ENCODE results near the gene CMKLR1. TPM values are rescaled to one million over a fixed set of nuclear protein-coding genes. Genes with fewer than 3 reads are reported as not detected.

CMKLR1 gene
- total RNA-seq, 5 donors from 2014 or later (not counting 1 experiment from before 2014, with no cell fraction given): 0.76 to 6.7 (median 0.98) TPM

GRCh38 chr12:108266131-108266530 is 73.0 kb downstream of the CMKLR1 start:
- Histone ChIP-seq H3K27me3 (replicated peaks in 1 of 2; ENCODE audit: control insufficient read depth in 2 of 2, extremely low read depth in 1 of 2, insufficient read depth in 2 of 2, low read length in 1 of 2) (peaks cover 0 to 3% of the 10 kb centered on the region in 2 experiments), H3K27ac (ENCODE audit: low read length) (no peak overlapping the region), H3K9me3 (no peaks in the 10 kb centered on the region), H3K36me3 (ENCODE audit: control insufficient read depth in 2 of 2, extremely low read depth in 1 of 2, insufficient read depth in 1 of 2, low read length in 1 of 2) (no peaks in the 10 kb centered on the region), H3K4me1 (ENCODE audit: control insufficient read depth in 1 of 2, extremely low read depth in 1 of 2, insufficient read depth in 2 of 2, low read length in 2 of 2) (no peaks in the 10 kb centered on the region), H3K4me3 (ENCODE audit: control insufficient read depth in 1 of 2, extremely low read depth in 1 of 2, low read length in 1 of 2) (no peak overlapping the region)
- H3K27me3 Mint-ChIP-seq: peaks cover 0 to 21% of the 10 kb centered on the region in 2 donors
- CTCF ChIA-PET: no interaction called here
- H3K36me3 Mint-ChIP-seq: no peaks in the 10 kb centered on the region
- WGBS (ENCODE audit: insufficient coverage): 100% methylated on average over 1 of the region's 1 CpG
- H3K4me3 Mint-ChIP-seq: no peak overlapping the region
- DNase-seq (no peak), ATAC-seq (replicated peaks in 1 of 4) (no peak)
- no peak overlapping the region for H3K27ac Mint-ChIP-seq
- H3K4me1 Mint-ChIP-seq: no peaks in the 10 kb centered on the region
- POLR2A ChIA-PET: no interaction called here
- peaks cover 9 to 14% (median 14%) of the 10 kb centered on the region in 3 donors for H3K9me3 Mint-ChIP-seq

DNA sequence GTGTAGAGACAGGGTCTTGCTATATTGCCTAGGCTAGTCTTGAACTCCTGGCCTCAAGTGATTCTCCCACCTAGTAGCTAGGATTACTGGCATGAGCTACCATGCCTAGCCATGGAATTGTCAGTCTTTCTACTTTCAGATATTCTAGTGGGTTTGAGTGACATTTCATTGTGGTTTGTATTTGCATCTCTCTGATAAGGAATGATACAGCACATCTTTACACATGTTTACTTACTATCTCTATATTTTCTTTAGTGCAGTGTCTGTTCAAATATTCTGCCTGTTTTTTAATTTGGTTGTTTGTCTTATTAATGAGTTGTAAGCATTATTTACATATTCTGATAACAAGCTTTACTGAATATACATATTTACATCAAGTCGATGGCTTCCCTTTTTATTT is 73.6 kb downstream of the CMKLR1 start:
- Histone ChIP-seq H3K36me3 (ENCODE audit: control insufficient read depth in 2 of 2, extremely low read depth in 1 of 2, insufficient read depth in 1 of 2, low read length in 1 of 2) (no peaks in the 10 kb centered on the region), H3K27me3 (replicated peaks in 1 of 2; ENCODE audit: control insufficient read depth in 2 of 2, extremely low read depth in 1 of 2, insufficient read depth in 2 of 2, low read length in 1 of 2) (peaks cover 0 to 3% of the 10 kb centered on the region in 2 experiments), H3K4me3 (ENCODE audit: control insufficient read depth in 1 of 2, extremely low read depth in 1 of 2, low read length in 1 of 2) (no peak overlapping the region), H3K4me1 (ENCODE audit: control insufficient read depth in 1 of 2, extremely low read depth in 1 of 2, insufficient read depth in 2 of 2, low read length in 2 of 2) (no peaks in the 10 kb centered on the region), H3K27ac (ENCODE audit: low read length) (no peak overlapping the region), H3K9me3 (no peaks in the 10 kb centered on the region)
- Mint-ChIP-seq H3K4me1 (no peaks in the 10 kb centered on the region), H3K27ac (no peak overlapping the region), H3K4me3 (no peak overlapping the region), H3K36me3 (no peaks in the 10 kb centered on the region), H3K9me3 (peaks cover 15 to 20% (median 20%) of the 10 kb centered on the region in 3 donors), H3K27me3 (peaks cover 0 to 21% of the 10 kb centered on the region in 2 donors)
- DNase-seq (no peak), ATAC-seq (replicated peaks in 1 of 4) (no peak)
- ChIA-PET CTCF (no interaction called here), POLR2A (no interaction called here)
- no CpG with 5 or more reads among the region's 1 CpG for WGBS (ENCODE audit: insufficient coverage)

GRCh38 chr12:108260969-108261368 is 78.1 kb downstream of the CMKLR1 start:
- no peak overlapping the region for H3K4me3 Mint-ChIP-seq
- Histone ChIP-seq H3K4me1 (ENCODE audit: control insufficient read depth in 1 of 2, extremely low read depth in 1 of 2, insufficient read depth in 2 of 2, low read length in 2 of 2) (no peaks in the 10 kb centered on the region), H3K4me3 (ENCODE audit: control insufficient read depth in 1 of 2, extremely low read depth in 1 of 2, low read length in 1 of 2) (no peak overlapping the region), H3K27me3 (replicated peaks in 1 of 2; ENCODE audit: control insufficient read depth in 2 of 2, extremely low read depth in 1 of 2, insufficient read depth in 2 of 2, low read length in 1 of 2) (peaks cover 0 to 3% of the 10 kb centered on the region in 2 experiments), H3K27ac (ENCODE audit: low read length) (no peak overlapping the region), H3K9me3 (no peaks in the 10 kb centered on the region), H3K36me3 (ENCODE audit: control insufficient read depth in 2 of 2, extremely low read depth in 1 of 2, insufficient read depth in 1 of 2, low read length in 1 of 2) (no peaks in the 10 kb centered on the region)
- H3K27ac Mint-ChIP-seq: no peak overlapping the region
- ATAC-seq (replicated peaks in 1 of 4) (no peak), DNase-seq (no peak)
- ChIA-PET POLR2A (no interaction called here), CTCF (no interaction called here)
- H3K27me3 Mint-ChIP-seq: peaks cover 2 to 19% of the 10 kb centered on the region in 2 donors
- H3K9me3 Mint-ChIP-seq: peaks cover 27 to 29% (median 29%) of the 10 kb centered on the region in 3 donors
- no peaks in the 10 kb centered on the region for H3K4me1 Mint-ChIP-seq
- no peaks in the 10 kb centered on the region for H3K36me3 Mint-ChIP-seq

GRCh38 chr12:108260039-108260438 is 79.1 kb downstream of the CMKLR1 start:
- Mint-ChIP-seq H3K27me3 (peaks cover 2 to 17% of the 10 kb centered on the region in 2 donors), H3K9me3 (peaks cover 27 to 29% (median 27%) of the 10 kb centered on the region in 3 donors), H3K27ac (no peak overlapping the region), H3K4me1 (no peaks in the 10 kb centered on the region), H3K36me3 (no peaks in the 10 kb centered on the region), H3K4me3 (no peak overlapping the region)
- DNase-seq (no peak), ATAC-seq (replicated peaks in 1 of 4) (no peak)
- WGBS (ENCODE audit: insufficient coverage): 100% methylated on average over 1 of the region's 3 CpGs
- Histone ChIP-seq H3K27ac (ENCODE audit: low read length) (no peak overlapping the region), H3K4me3 (ENCODE audit: control insufficient read depth in 1 of 2, extremely low read depth in 1 of 2, low read length in 1 of 2) (no peak overlapping the region), H3K27me3 (replicated peaks in 1 of 2; ENCODE audit: control insufficient read depth in 2 of 2, extremely low read depth in 1 of 2, insufficient read depth in 2 of 2, low read length in 1 of 2) (peaks cover 0 to 3% of the 10 kb centered on the region in 2 experiments), H3K9me3 (no peaks in the 10 kb centered on the region), H3K4me1 (ENCODE audit: control insufficient read depth in 1 of 2, extremely low read depth in 1 of 2, insufficient read depth in 2 of 2, low read length in 2 of 2) (no peaks in the 10 kb centered on the region), H3K36me3 (ENCODE audit: control insufficient read depth in 2 of 2, extremely low read depth in 1 of 2, insufficient read depth in 1 of 2, low read length in 1 of 2) (no peaks in the 10 kb centered on the region)
- ChIA-PET POLR2A (no interaction called here), CTCF (no interaction called here)

DNA sequence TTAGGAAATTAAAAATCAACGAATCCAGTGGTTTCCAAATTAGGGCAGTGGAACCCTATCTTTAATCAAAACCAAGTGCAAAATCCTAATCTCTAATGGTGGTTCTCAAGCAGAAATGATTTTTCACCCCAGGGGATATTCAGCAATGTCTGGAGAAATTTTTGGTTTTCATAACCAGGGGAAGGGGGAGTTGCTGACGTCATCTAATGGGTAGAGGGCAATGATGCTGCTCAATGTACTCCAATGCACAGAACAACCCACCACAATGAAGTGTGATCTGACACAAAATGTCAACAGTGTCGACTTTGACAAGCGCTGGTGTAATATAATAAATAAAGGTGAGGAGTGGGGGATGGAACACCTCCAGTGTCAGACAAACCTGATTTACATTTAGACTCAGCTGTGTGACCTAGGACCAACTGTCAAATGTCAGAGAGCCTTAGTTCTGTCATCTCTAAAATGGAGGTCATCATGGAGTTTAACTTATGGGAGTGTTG is 81.5 kb downstream of the CMKLR1 start:
- 100% methylated on average over 2 of the region's 4 CpGs for WGBS (ENCODE audit: insufficient coverage)
- DNase-seq: no peak
- Histone ChIP-seq H3K36me3 (ENCODE audit: control insufficient read depth in 2 of 2, extremely low read depth in 1 of 2, insufficient read depth in 1 of 2, low read length in 1 of 2) (no peaks in the 10 kb centered on the region), H3K9me3 (no peaks in the 10 kb centered on the region), H3K27me3 (replicated peaks in 1 of 2; ENCODE audit: control insufficient read depth in 2 of 2, extremely low read depth in 1 of 2, insufficient read depth in 2 of 2, low read length in 1 of 2) (peaks cover 0 to 4% of the 10 kb centered on the region in 2 experiments), H3K27ac (ENCODE audit: low read length) (no peak overlapping the region), H3K4me3 (ENCODE audit: control insufficient read depth in 1 of 2, extremely low read depth in 1 of 2, low read length in 1 of 2) (no peak overlapping the region), H3K4me1 (ENCODE audit: control insufficient read depth in 1 of 2, extremely low read depth in 1 of 2, insufficient read depth in 2 of 2, low read length in 2 of 2) (no peaks in the 10 kb centered on the region)
- ChIA-PET CTCF (no interaction called here), POLR2A (no interaction called here)
- Mint-ChIP-seq H3K27me3 (peaks cover 2 to 19% of the 10 kb centered on the region in 2 donors), H3K36me3 (no peaks in the 10 kb centered on the region), H3K4me3 (no peak overlapping the region), H3K9me3 (peaks cover 19 to 29% (median 27%) of the 10 kb centered on the region in 3 donors), H3K27ac (no peak overlapping the region), H3K4me1 (peaks cover 0 to 9% (median 3%) of the 10 kb centered on the region in 3 donors)
- no peak for ATAC-seq (replicated peaks in 1 of 4)

DNA sequence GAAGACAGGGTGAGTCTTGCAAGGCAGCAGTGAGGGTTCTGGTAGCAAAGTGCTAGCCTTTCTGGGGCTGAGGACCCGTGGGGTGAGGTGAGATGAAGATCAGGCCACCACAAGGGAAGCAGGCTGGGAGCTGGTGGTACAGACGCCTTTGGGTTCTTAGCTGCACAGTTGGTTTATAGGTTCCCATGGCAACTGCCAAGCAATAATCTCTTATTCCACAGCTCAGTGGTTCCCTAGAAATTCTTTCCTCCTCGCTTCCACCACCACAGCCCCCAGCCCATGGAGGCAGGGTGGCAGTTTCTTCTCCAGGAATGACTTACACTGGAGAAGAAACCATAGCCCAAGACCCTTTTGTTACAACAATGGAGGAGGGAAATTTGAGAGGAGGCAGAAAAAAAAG is 82.1 kb downstream of the CMKLR1 start:
- Mint-ChIP-seq H3K27ac (no peak overlapping the region), H3K9me3 (peaks cover 19 to 29% (median 27%) of the 10 kb centered on the region in 3 donors), H3K4me3 (no peak overlapping the region), H3K27me3 (peaks cover 6 to 19% of the 10 kb centered on the region in 2 donors), H3K36me3 (no peaks in the 10 kb centered on the region), H3K4me1 (peaks cover 0 to 9% (median 5%) of the 10 kb centered on the region in 3 donors)
- H3K9me3 ChIP-seq: no peaks in the 10 kb centered on the region
- no peak overlapping the region for H3K27ac ChIP-seq (ENCODE audit: low read length)
- no peaks in the 10 kb centered on the region for H3K36me3 ChIP-seq (ENCODE audit: control insufficient read depth in 2 of 2, extremely low read depth in 1 of 2, insufficient read depth in 1 of 2, low read length in 1 of 2)
- ChIA-PET CTCF (no interaction called here), POLR2A (no interaction called here)
- H3K4me3 ChIP-seq (ENCODE audit: control insufficient read depth in 1 of 2, extremely low read depth in 1 of 2, low read length in 1 of 2): no peak overlapping the region
- DNase-seq: no peak
- H3K4me1 ChIP-seq (ENCODE audit: control insufficient read depth in 1 of 2, extremely low read depth in 1 of 2, insufficient read depth in 2 of 2, low read length in 2 of 2): no peaks in the 10 kb centered on the region
- WGBS (ENCODE audit: insufficient coverage): no CpG with 5 or more reads among the region's 3 CpGs
- H3K27me3 ChIP-seq (replicated peaks in 1 of 2; ENCODE audit: control insufficient read depth in 2 of 2, extremely low read depth in 1 of 2, insufficient read depth in 2 of 2, low read length in 1 of 2): peaks cover 0 to 4% of the 10 kb centered on the region in 2 experiments
- ATAC-seq (replicated peaks in 1 of 4): no peak

- H3K4me3 ChIP-seq (ENCODE audit: control insufficient read depth in 1 of 2, extremely low read depth in 1 of 2, low read length in 1 of 2): no peak overlapping the region
- Mint-ChIP-seq H3K4me3 (no peak overlapping the region), H3K9me3 (peaks cover 8 to 12% (median 11%) of the 10 kb centered on the region in 3 donors), H3K36me3 (no peaks in the 10 kb centered on the region), H3K27me3 (peaks cover 11 to 29% of the 10 kb centered on the region in 2 donors), H3K27ac (no peak overlapping the region), H3K4me1 (peaks cover 0 to 9% (median 5%) of the 10 kb centered on the region in 3 donors)
- peaks cover 0 to 10% of the 10 kb centered on the region in 2 experiments for H3K27me3 ChIP-seq (replicated peaks in 1 of 2; ENCODE audit: control insufficient read depth in 2 of 2, extremely low read depth in 1 of 2, insufficient read depth in 2 of 2, low read length in 1 of 2)
- no peak for DNase-seq
- WGBS (ENCODE audit: insufficient coverage): 95% methylated on average over 2 of the region's 3 CpGs
- ChIA-PET CTCF (no interaction called here), POLR2A (no interaction called here)
- no peak overlapping the region for H3K27ac ChIP-seq (ENCODE audit: low read length)
- no peaks in the 10 kb centered on the region for H3K36me3 ChIP-seq (ENCODE audit: control insufficient read depth in 2 of 2, extremely low read depth in 1 of 2, insufficient read depth in 1 of 2, low read length in 1 of 2)
- H3K4me1 ChIP-seq (ENCODE audit: control insufficient read depth in 1 of 2, extremely low read depth in 1 of 2, insufficient read depth in 2 of 2, low read length in 2 of 2): no peaks in the 10 kb centered on the region
- H3K9me3 ChIP-seq: no peaks in the 10 kb centered on the region
- ATAC-seq (replicated peaks in 1 of 4): no peak
Observed at GRCh38 chr12:108255252-108255602, 83.9 kb downstream of the CMKLR1 start.
